ENCODE measurements around the gene SYNE2.

SYNE2 gene

GRCh38 chr14:63908667-63909264 is 56.0 kb downstream of the SYNE2 start:
- DNase-seq (ENCODE audit: low read depth in 2 of 2) = no peak

- no peak for DNase-seq (ENCODE audit: low read depth in 2 of 2)
Measured at GRCh38 chr14:63909984-63910383, 57.2 kb downstream of the SYNE2 start.

- DNase-seq (ENCODE audit: low read depth in 2 of 2) = no peak
Measured at GRCh38 chr14:63910583-63911363, 58.0 kb downstream of the SYNE2 start.

- DNase-seq (ENCODE audit: low read depth in 2 of 2) = no peak
Measured at GRCh38 chr14:63911404-63911803, 58.6 kb downstream of the SYNE2 start.

GRCh38 chr14:63912286-63912685 is 59.5 kb downstream of the SYNE2 start:
- no peak for DNase-seq (ENCODE audit: low read depth in 2 of 2)

GRCh38 chr14:63918411-63918810 is 65.6 kb downstream of the SYNE2 start:
- DNase-seq (ENCODE audit: low read depth in 2 of 2) = no peak

GRCh38 chr14:63922696-63923421 is 70.1 kb downstream of the SYNE2 start:
- no peak for DNase-seq (ENCODE audit: low read depth in 2 of 2)

GRCh38 chr14:63923422-63923752 is 70.6 kb downstream of the SYNE2 start:
- DNase-seq (ENCODE audit: low read depth in 2 of 2) = no peak

- no peak for DNase-seq (ENCODE audit: low read depth in 2 of 2)
Measured at GRCh38 chr14:63924375-63924774, 71.6 kb downstream of the SYNE2 start.

- no peak for DNase-seq (ENCODE audit: low read depth in 2 of 2)
Measured at GRCh38 chr14:63926641-63927040, 73.8 kb downstream of the SYNE2 start.

GRCh38 chr14:63928744-63929174 is 76.0 kb downstream of the SYNE2 start:
- no peak for DNase-seq (ENCODE audit: low read depth in 2 of 2)

- no peak for DNase-seq (ENCODE audit: low read depth in 2 of 2)
Measured at GRCh38 chr14:63933110-63933509, 80.3 kb downstream of the SYNE2 start.

- DNase-seq (ENCODE audit: low read depth in 2 of 2) = no peak
Measured at GRCh38 chr14:63933711-63934110, 80.9 kb downstream of the SYNE2 start.

GRCh38 chr14:63938198-63939005 is 85.6 kb downstream of the SYNE2 start:
- DNase-seq (ENCODE audit: low read depth in 2 of 2) = no peak

GRCh38 chr14:63939006-63939270 is 86.1 kb downstream of the SYNE2 start:
- no peak for DNase-seq (ENCODE audit: low read depth in 2 of 2)

- DNase-seq (ENCODE audit: low read depth in 2 of 2) = no peak
Measured at GRCh38 chr14:63940387-63940786, 87.6 kb downstream of the SYNE2 start.

- DNase-seq (ENCODE audit: low read depth in 2 of 2) = no peak
Measured at GRCh38 chr14:63941023-63941422, 88.2 kb downstream of the SYNE2 start.

- no peak for DNase-seq (ENCODE audit: low read depth in 2 of 2)
Measured at GRCh38 chr14:63949696-63950095, 96.9 kb downstream of the SYNE2 start.

GRCh38 chr14:63951021-63951420 is 98.2 kb downstream of the SYNE2 start:
- DNase-seq (ENCODE audit: low read depth in 2 of 2) = no peak

GRCh38 chr14:63951429-63951828 is 98.6 kb downstream of the SYNE2 start:
- no peak for DNase-seq (ENCODE audit: low read depth in 2 of 2)

GRCh38 chr14:63952053-63952932 is 99.5 kb downstream of the SYNE2 start:
- no peak for DNase-seq (ENCODE audit: low read depth in 2 of 2)
